ENCODE results near the gene HIGD1B.

GRCh38 chr17:44862278-44862914, 14.7 kb downstream of the HIGD1B start:
- no peak for TF ChIP-seq TCF3 (IDR thresholded peaks at IDR 0.05; ENCODE audit: borderline replicate concordance, insufficient read depth, low read depth, low read length)
- no peak for TF ChIP-seq SP1 (IDR thresholded peaks at IDR 0.05; ENCODE audit: low read depth, low read length)
- no peak for TF ChIP-seq NR2C2 (IDR thresholded peaks at IDR 0.05; ENCODE audit: borderline replicate concordance, control insufficient read depth, insufficient read length, low read depth)
- TF ChIP-seq POLR2AphosphoS5 (IDR thresholded peaks at IDR 0.05; ENCODE audit: low read length), result no peak
- no peak for TF ChIP-seq CTCF (IDR thresholded peaks at IDR 0.05 in 2 of 3, conservative IDR thresholded peaks at IDR 0.05 in 1 of 3; ENCODE audit: control insufficient read depth in 2 of 3, extremely low read depth in 1 of 3, insufficient read depth in 1 of 3, low read depth in 3 of 3, low read length in 3 of 3)
- TF ChIP-seq EZH2 (IDR thresholded peaks at IDR 0.05; ENCODE audit: borderline replicate concordance, control insufficient read depth, low read depth, low read length), result no peak
- TF ChIP-seq, protein P1, sequence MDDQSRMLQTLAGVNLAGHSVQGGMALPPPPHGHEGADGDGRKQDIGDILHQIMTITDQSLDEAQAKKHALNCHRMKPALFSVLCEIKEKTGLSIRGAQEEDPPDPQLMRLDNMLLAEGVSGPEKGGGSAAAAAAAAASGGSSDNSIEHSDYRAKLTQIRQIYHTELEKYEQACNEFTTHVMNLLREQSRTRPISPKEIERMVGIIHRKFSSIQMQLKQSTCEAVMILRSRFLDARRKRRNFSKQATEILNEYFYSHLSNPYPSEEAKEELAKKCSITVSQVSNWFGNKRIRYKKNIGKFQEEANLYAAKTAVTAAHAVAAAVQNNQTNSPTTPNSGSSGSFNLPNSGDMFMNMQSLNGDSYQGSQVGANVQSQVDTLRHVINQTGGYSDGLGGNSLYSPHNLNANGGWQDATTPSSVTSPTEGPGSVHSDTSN (IDR thresholded peaks at IDR 0.05; ENCODE audit: insufficient replicate concordance, low read depth, low read length), result no peak
- TF ChIP-seq JUNB (IDR thresholded peaks at IDR 0.05), result no peak
- no peak for TF ChIP-seq FOXM1 (IDR thresholded peaks at IDR 0.05; ENCODE audit: low read depth, low read length)
- no peak for TF ChIP-seq YY1 (IDR thresholded peaks at IDR 0.05; ENCODE audit: low read depth, low read length)
- no peak for TF ChIP-seq CHD2 (IDR thresholded peaks at IDR 0.05; ENCODE audit: borderline replicate concordance, low read depth, low read length)

Measured in GM12878 (cell line).